HepG2 (cell line): Measurements from ENCODE around the gene ANKS1B. TPM values are rescaled to one million over a fixed set of nuclear protein-coding genes. Genes with fewer than 3 reads are reported as not detected.
"Not testable (repeated sequence)": the region's sequence is repeated elsewhere in the genome, so short reads cannot be mapped to it uniquely, and the experiment has no call there.

Source experiments
- ATAC-seq: fragments of 200-7000 bp; cut with Tn5 transposase; 3 replicates; pipeline ENCODE4 v1.9.1; 2020; ENCODE audit warnings: mild to moderate bottlenecking, moderate library complexity
- BruUV-seq: library from RNA; stranded (reverse); fragments of 400-500 nt; replicated peaks from 2 replicates; lab custom pipeline; 2021; lab: Mats Ljungman, UMichigan
- CTCF ChIA-PET: fragments of 300-600 bp; formaldehyde crosslinking; extraction: SDS; loops from one replicate; lab custom pipeline; 2021; ENCODE audit warnings: low total read pairs, inconsistent platforms, low intra/inter-chr PET ratio; lab: Yijun Ruan, JAX
- POLR2A ChIA-PET: fragments of 350-600 bp; sonication (Branson Sonifier 250); formaldehyde crosslinking; loops from one replicate; lab custom pipeline; 2020; ENCODE audit warnings: antibody characterized with exemption, inconsistent platforms; lab: Yijun Ruan, JAX
- DNase-seq: peaks from one replicate; pipeline ENCODE4 v3.0.0-alpha.2; 2015; ENCODE audit warnings: low spot score
- FAIRE-seq: peaks from 3 replicates; lab custom pipeline; 2011; peaks lifted over from hg19 to GRCh38; lab: Jason Lieb, UNC
- H2AFZ ChIP-seq: one replicate; pipeline ENCODE4 v1.6.1; 2011; ENCODE audit warnings: low read length, inconsistent platforms
- H3K27ac ChIP-seq: fragments of 300-600 bp; 3 replicates; pipeline ENCODE4 v1.8.0; 2011; ENCODE audit warnings: mixed run types, mild to moderate bottlenecking, mixed read lengths, low read length, inconsistent platforms; ENCODE audit not compliant: insufficient read depth; ENCODE audit errors: extremely low read length
- H3K27me3 ChIP-seq, 2 experiments: fragments of 200-600 bp in 1 of 2; 2 replicates in 1 of 2; 3 replicates in 1 of 2; pipeline versions ENCODE4 v1.6.0 to v1.8.0; 2011; ENCODE audit warnings: low read length in 2 of 2, mild to moderate bottlenecking in 2 of 2, moderate library complexity in 2 of 2, inconsistent platforms in 1 of 2; ENCODE audit not compliant: insufficient read depth in 2 of 2, control insufficient read depth in 1 of 2
- H3K36me3 ChIP-seq, 2 experiments: fragments of 200-600 bp in 1 of 2; replicated peaks in 1 of 2; 2 replicates in 1 of 2; 3 replicates in 1 of 2; pipeline versions ENCODE4 v1.5.1 to v1.8.0; 2011; ENCODE audit warnings: low read length in 2 of 2, inconsistent platforms in 1 of 2; ENCODE audit not compliant: insufficient read depth in 2 of 2, control insufficient read depth in 1 of 2
- H3K4me1 ChIP-seq: 2 replicates; pipeline ENCODE4 v1.5.1; 2012; ENCODE audit warnings: low read length, inconsistent platforms; ENCODE audit not compliant: insufficient read depth
- H3K4me2 ChIP-seq: 2 replicates; pipeline ENCODE4 v1.6.0; 2011; ENCODE audit warnings: low read depth, low read length, inconsistent platforms
- H3K4me3 ChIP-seq, 3 experiments: fragments of 200-600 bp in 1 of 3; sonication (generic), shearing (Covaris generic) in 1 of 3; replicated peaks in 1 of 3; 2 replicates each; pipeline ENCODE4 v1.5.1; 2011 to 2016; ENCODE audit warnings: low read length in 3 of 3, inconsistent platforms in 2 of 3, low read depth in 2 of 3, mild to moderate bottlenecking in 2 of 3, control low read depth in 1 of 3, mixed read lengths in 1 of 3; ENCODE audit not compliant: insufficient read depth in 1 of 3
- H3K79me2 ChIP-seq: one replicate; pipeline ENCODE4 v1.6.1; 2011; ENCODE audit warnings: low read length, inconsistent platforms; ENCODE audit not compliant: insufficient read depth
- H3K9ac ChIP-seq: 2 replicates; pipeline ENCODE4 v1.6.0; 2011; ENCODE audit warnings: mild to moderate bottlenecking, low read depth, low read length, inconsistent platforms; ENCODE audit not compliant: insufficient read depth
- H3K9me3 ChIP-seq: 2 replicates; pipeline ENCODE4 v1.5.1; 2012; ENCODE audit warnings: mild to moderate bottlenecking, low read length
- H4K20me1 ChIP-seq: 2 replicates; pipeline ENCODE4 v1.6.0; 2011; ENCODE audit warnings: inconsistent platforms, mild to moderate bottlenecking, low read length, moderate library complexity; ENCODE audit not compliant: insufficient read depth
- ATF1 ChIP-seq: IDR thresholded peaks from 2 replicates; pipeline ENCODE4 v1.6.1; 2016; ENCODE audit warnings: mild to moderate bottlenecking, control low read depth
- ETV5 ChIP-seq: IDR thresholded peaks from 2 replicates; pipeline ENCODE4 v1.6.1; 2018; ENCODE audit warnings: missing biosample characterization, missing genetic modification reagents, inconsistent platforms, borderline replicate concordance
- ZNF619 ChIP-seq: sonication (generic); formaldehyde crosslinking; IDR thresholded peaks from 2 replicates; pipeline ENCODE4 v1.4.0; 2020; ENCODE audit warnings: mild to moderate bottlenecking, missing genetic modification reagents
- ZNF83 ChIP-seq: sonication (generic); formaldehyde crosslinking; IDR thresholded peaks from 2 replicates; pipeline ENCODE4 v1.4.0; 2020; ENCODE audit warnings: missing genetic modification reagents, mild to moderate bottlenecking, borderline replicate concordance
- WGBS: methylation state at CpG from one replicate; pipeline ENCODE4 v1.1.6; 2017; ENCODE audit warnings: low lambda C conversion rate; 5-methylcytosine and 5-hydroxymethylcytosine counted together
- in situ Hi-C: cut with HindIII; loops from 2 replicates; pipeline ENCODE4 v1.10.0; 2017; ENCODE audit warnings: low pct_unique_long_range_greater_than_20kb; ENCODE audit not compliant: extremely low pct_ligation_motif_present
- intact Hi-C: fragments of 100-400 bp; cut with micrococcal nuclease; formaldehyde crosslinking; loops from one replicate; pipeline ENCODE4 v1.10.0; 2022; ENCODE audit not compliant: unreplicated experiment
- polyA plus RNA-seq, 8 experiments: library from polyadenylated mRNA; depleted of rRNA in 3 of 8; stranded (reverse) in 7 of 8; unstranded in 1 of 8; fragments of >200 nt; fragmentation: Illumina TruSeq in 4 of 8; extraction: Trizol in 4 of 8; gene quantifications; 2 replicates each; pipeline versions ENCODE4 v1.2.1 to v1.2.3, GENCODE V29; 2011 to 2016; ENCODE audit warnings: low read depth in 4 of 8, missing spikeins in 1 of 8, mixed read lengths in 1 of 8; ENCODE audit not compliant: insufficient read depth in 1 of 8
- total RNA-seq, 5 experiments: library from RNA; depleted of rRNA; stranded (reverse); fragments of >200 nt; fragmentation: Illumina TruSeq; extraction: Trizol; gene quantifications; 2 replicates each; pipeline ENCODE4 v1.2.3, GENCODE V29; 2016; ENCODE audit warnings: low read depth in 1 of 5
- TF ChIP-seq, protein P1 (sequence below): IDR thresholded peaks from 2 replicates; pipeline ENCODE4 v1.6.1; 2018; ENCODE audit warnings: missing genetic modification reagents, mild to moderate bottlenecking, missing compliant biosample characterization
- TF ChIP-seq, protein P2 (sequence below): sonication (generic); formaldehyde crosslinking; IDR thresholded peaks from 2 replicates; pipeline ENCODE4 v1.4.0; 2020; ENCODE audit warnings: low read depth, missing genetic modification reagents
- TF ChIP-seq, protein P3 (sequence below): sonication (generic); formaldehyde crosslinking; IDR thresholded peaks from 2 replicates; pipeline ENCODE4 v1.4.0; 2020; ENCODE audit warnings: mild to moderate bottlenecking, missing genetic modification reagents
- TF ChIP-seq, protein P4 (sequence below): sonication (generic); formaldehyde crosslinking; IDR thresholded peaks from 2 replicates; pipeline ENCODE4 v1.4.0; 2020; ENCODE audit warnings: missing genetic modification reagents

ANKS1B gene
- total and polyA plus RNA-seq, 2 of the 13 experiments (the other 11 are each of a cell fraction or from before 2014, with no cell fraction given) = 0.15 TPM; not detected in 1

DNA sequence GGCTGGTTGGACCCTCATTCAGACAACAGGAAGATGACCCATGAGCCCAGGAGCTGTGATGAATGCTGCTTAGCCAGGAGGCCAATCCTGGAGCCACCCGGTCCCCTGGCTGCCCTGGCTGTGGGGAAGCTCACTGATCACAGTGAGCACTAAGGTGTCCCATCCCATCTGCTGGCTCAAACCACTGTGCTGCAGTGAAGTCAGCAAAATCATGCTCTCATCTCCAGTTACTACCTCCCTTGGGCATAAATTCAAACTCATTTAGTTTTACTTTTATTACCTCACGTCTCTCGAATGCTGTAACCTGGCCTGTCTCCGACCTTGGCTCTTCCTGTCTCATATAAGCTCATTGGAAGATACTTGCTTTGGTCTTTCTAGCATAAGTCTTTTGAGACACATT, 1227.3 kb downstream of the ANKS1B start:
- Histone ChIP-seq H3K4me2 (no peak overlapping the region), H3K27me3 (peaks cover 1 to 27% of the 10 kb centered on the region in 2 experiments; a peak in 4 of 5 replicates)
- POLR2A ChIA-PET = no interaction called here

DNA sequence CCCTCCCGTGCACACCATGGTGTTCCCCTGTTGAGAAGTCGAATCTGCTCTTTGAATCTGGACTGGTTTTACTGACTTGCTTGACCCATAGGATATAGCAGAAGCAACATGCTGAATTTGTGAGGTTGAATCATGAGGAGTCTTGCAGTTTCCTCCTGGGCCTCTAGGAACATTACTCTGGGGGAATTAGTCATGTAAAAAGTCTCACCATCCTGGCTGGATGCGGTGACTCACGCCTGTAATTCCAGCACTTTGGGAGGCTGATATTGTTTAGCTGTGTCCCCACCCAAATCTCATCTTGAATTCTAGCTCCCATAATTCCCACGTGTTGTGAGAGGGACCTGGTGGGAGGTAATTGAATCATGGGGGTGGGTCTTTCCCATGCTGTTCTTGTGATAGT, 1228.9 kb downstream of the ANKS1B start:
- H3K9me3 ChIP-seq, H3K79me2 ChIP-seq, CTCF ChIA-PET, in situ Hi-C loops, H3K4me2 ChIP-seq, H3K27ac ChIP-seq, H4K20me1 ChIP-seq, H2AFZ ChIP-seq, H3K4me3 ChIP-seq, intact Hi-C loops, H3K36me3 ChIP-seq, H3K9ac ChIP-seq, POLR2A ChIA-PET, DNase-seq, ATAC-seq, BruUV-seq, FAIRE-seq: not testable (repeated sequence)
- peaks cover 1 to 29% of the 10 kb centered on the region in 2 experiments; a peak in 4 of 5 replicates for H3K27me3 ChIP-seq
- 38% methylated on average over 5 of the region's 5 CpGs for WGBS
- peaks cover 12% of the 10 kb centered on the region for H3K4me1 ChIP-seq

More for the DNA sequence above, 1227.3 kb downstream of the ANKS1B start:
- in situ Hi-C loops (no loop called here), intact Hi-C loops (no loop called here)
- no peak for ATAC-seq
- Histone ChIP-seq H3K4me1 (peaks cover 12% of the 10 kb centered on the region), H3K27ac (no peak overlapping the region), H3K36me3 (no peaks in the 10 kb centered on the region), H2AFZ (no peak overlapping the region), H3K79me2 (no peaks in the 10 kb centered on the region), H3K9ac (no peak overlapping the region), H3K9me3 (no peaks in the 10 kb centered on the region), H3K4me3 (no peak overlapping the region), H4K20me1 (no peaks in the 10 kb centered on the region)
- CTCF ChIA-PET = no interaction called here
- TF ChIP-seq, protein P1, sequence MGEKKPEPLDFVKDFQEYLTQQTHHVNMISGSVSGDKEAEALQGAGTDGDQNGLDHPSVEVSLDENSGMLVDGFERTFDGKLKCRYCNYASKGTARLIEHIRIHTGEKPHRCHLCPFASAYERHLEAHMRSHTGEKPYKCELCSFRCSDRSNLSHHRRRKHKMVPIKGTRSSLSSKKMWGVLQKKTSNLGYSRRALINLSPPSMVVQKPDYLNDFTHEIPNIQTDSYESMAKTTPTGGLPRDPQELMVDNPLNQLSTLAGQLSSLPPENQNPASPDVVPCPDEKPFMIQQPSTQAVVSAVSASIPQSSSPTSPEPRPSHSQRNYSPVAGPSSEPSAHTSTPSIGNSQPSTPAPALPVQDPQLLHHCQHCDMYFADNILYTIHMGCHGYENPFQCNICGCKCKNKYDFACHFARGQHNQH = no peak
- TF ChIP-seq ZNF619 (CRISPR knock-in tag) (no peak), ZNF83 (CRISPR knock-in tag) (no peak), ETV5 (no peak), ATF1 (CRISPR knock-in tag) (no peak)
- TF ChIP-seq, protein P2, sequence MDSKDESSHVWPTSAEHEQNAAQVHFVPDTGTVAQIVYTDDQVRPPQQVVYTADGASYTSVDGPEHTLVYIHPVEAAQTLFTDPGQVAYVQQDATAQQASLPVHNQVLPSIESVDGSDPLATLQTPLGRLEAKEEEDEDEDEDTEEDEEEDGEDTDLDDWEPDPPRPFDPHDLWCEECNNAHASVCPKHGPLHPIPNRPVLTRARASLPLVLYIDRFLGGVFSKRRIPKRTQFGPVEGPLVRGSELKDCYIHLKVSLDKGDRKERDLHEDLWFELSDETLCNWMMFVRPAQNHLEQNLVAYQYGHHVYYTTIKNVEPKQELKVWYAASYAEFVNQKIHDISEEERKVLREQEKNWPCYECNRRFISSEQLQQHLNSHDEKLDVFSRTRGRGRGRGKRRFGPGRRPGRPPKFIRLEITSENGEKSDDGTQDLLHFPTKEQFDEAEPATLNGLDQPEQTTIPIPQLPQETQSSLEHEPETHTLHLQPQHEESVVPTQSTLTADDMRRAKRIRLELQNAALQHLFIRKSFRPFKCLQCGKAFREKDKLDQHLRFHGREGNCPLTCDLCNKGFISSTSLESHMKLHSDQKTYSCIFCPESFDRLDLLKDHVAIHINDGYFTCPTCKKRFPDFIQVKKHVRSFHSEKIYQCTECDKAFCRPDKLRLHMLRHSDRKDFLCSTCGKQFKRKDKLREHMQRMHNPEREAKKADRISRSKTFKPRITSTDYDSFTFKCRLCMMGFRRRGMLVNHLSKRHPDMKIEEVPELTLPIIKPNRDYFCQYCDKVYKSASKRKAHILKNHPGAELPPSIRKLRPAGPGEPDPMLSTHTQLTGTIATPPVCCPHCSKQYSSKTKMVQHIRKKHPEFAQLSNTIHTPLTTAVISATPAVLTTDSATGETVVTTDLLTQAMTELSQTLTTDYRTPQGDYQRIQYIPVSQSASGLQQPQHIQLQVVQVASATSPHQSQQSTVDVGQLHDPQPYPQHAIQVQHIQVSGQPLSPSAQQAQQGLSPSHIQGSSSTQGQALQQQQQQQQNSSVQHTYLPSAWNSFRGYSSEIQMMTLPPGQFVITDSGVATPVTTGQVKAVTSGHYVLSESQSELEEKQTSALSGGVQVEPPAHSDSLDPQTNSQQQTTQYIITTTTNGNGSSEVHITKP (CRISPR knock-in tag) = no peak
- TF ChIP-seq, protein P3, sequence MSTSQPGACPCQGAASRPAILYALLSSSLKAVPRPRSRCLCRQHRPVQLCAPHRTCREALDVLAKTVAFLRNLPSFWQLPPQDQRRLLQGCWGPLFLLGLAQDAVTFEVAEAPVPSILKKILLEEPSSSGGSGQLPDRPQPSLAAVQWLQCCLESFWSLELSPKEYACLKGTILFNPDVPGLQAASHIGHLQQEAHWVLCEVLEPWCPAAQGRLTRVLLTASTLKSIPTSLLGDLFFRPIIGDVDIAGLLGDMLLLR (CRISPR knock-in tag) = no peak
- TF ChIP-seq, protein P4, sequence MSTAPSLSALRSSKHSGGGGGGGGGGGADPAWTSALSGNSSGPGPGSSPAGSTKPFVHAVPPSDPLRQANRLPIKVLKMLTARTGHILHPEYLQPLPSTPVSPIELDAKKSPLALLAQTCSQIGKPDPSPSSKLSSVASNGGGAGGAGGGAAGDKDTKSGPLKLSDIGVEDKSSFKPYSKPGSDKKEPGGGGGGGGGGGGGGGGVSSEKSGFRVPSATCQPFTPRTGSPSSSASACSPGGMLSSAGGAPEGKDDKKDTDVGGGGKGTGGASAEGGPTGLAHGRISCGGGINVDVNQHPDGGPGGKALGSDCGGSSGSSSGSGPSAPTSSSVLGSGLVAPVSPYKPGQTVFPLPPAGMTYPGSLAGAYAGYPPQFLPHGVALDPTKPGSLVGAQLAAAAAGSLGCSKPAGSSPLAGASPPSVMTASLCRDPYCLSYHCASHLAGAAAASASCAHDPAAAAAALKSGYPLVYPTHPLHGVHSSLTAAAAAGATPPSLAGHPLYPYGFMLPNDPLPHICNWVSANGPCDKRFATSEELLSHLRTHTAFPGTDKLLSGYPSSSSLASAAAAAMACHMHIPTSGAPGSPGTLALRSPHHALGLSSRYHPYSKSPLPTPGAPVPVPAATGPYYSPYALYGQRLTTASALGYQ (CRISPR knock-in tag) = no peak
- whole genome bisulfite sequencing = 4% methylated on average over 3 of the region's 4 CpGs
- DNase-seq = no peak
- no peak for FAIRE-seq
- no TSS peak for BruUV-seq
